Sigmoid colon (tissue), 7 donors: ENCODE measurements around the gene ECSCR. TPM values are rescaled to one million over a fixed set of nuclear protein-coding genes. Genes with fewer than 3 reads are reported as not detected.
A peak's percentile ranks its signal among the peaks of the same experiment; 100 is the strongest.

Source experiments
- DNase-seq: peaks from one replicate; pipeline ENCODE4 v3.0.0-alpha.2; 2019
- H3K27ac ChIP-seq, 4 donors: fragments of 200-600 bp; sonication (generic); one replicate each; pipeline ENCODE4 v1.5.1; 2016 to 2019; ENCODE audit warnings: mild to moderate bottlenecking in 1 of 4
- H3K27me3 ChIP-seq, 3 donors: fragments of 200-600 bp; sonication (generic); one replicate each; pipeline ENCODE4 v1.5.1; 2019; ENCODE audit warnings: mild to moderate bottlenecking in 1 of 3
- H3K36me3 ChIP-seq, 4 donors: fragments of 200-600 bp; sonication (generic); one replicate each; pipeline ENCODE4 v1.5.1; 2016 to 2019
- H3K4me1 ChIP-seq, 4 donors: fragments of 200-600 bp; sonication (generic); one replicate each; pipeline ENCODE4 v1.5.1; 2017 to 2019
- H3K4me3 ChIP-seq, 4 donors: fragments of 200-600 bp; sonication (generic); one replicate each; pipeline ENCODE4 v1.5.1; 2017 to 2019; ENCODE audit warnings: mild to moderate bottlenecking in 2 of 4, moderate library complexity in 1 of 4
- H3K9me3 ChIP-seq, 4 donors: fragments of 200-600 bp in 3 of 4; sonication (generic) in 3 of 4; one replicate each; pipeline versions ENCODE4 v1.5.1 to v1.6.1; 2013 to 2019
- CTCF ChIP-seq, 4 experiments: fragments of 450-650 bp in 3 of 4; fragments of 200-600 bp in 1 of 4; IDR thresholded peaks; one replicate each; pipeline ENCODE4 v1.5.1; 2016 to 2019; ENCODE audit warnings: antibody characterized with exemption in 4 of 4, mild to moderate bottlenecking in 3 of 4, moderate library complexity in 2 of 4
- EP300 ChIP-seq, 4 donors: sonication (generic); formaldehyde crosslinking; IDR thresholded peaks; one replicate each; pipeline ENCODE4 v1.6.1; 2017; ENCODE audit warnings: antibody characterized with exemption in 4 of 4
- POLR2A ChIP-seq, 2 donors: fragments of 450-650 bp; IDR thresholded peaks; one replicate each; pipeline ENCODE4 v1.6.1; 2016; ENCODE audit warnings: antibody characterized with exemption in 2 of 2, mild to moderate bottlenecking in 2 of 2, moderate library complexity in 2 of 2
- POLR2AphosphoS5 ChIP-seq, 4 donors: sonication (generic); formaldehyde crosslinking; IDR thresholded peaks; one replicate each; pipeline ENCODE4 v1.6.1; 2017; ENCODE audit warnings: antibody characterized with exemption in 4 of 4
- WGBS, 2 donors: extraction: QIAGEN DNeasy Blood & Tissue Kit; methylation state at CpG; one replicate each; pipeline ENCODE4 v1.1.7; 2013; 5-methylcytosine and 5-hydroxymethylcytosine counted together
- intact Hi-C: fragments of 100-400 bp; cut with DNase I; formaldehyde crosslinking; loops from one replicate; pipeline ENCODE4 v1.15.1; 2023
- polyA plus RNA-seq, 3 donors: library from polyadenylated mRNA; stranded (reverse); fragments of 200-250 nt; gene quantifications; one replicate each; pipeline ENCODE4 v1.2.3, GENCODE V29; 2013
- total RNA-seq, 4 donors: library from RNA; depleted of rRNA; stranded (reverse); fragments of >200 nt; gene quantifications; one replicate each; pipeline ENCODE4 v1.1.0, GENCODE V29; 2016
- donor health status: healthy with polysubstance abuse.
- donor health status: Bipolar disorder and iron deficiency.
- donor health status: healthy.

ECSCR gene
- total and polyA plus RNA-seq, 7 donors: 2.5 to 16.6 (median 13.7) TPM

GRCh38 chr5:139422307-139422893 is 40.1 kb downstream of the ECSCR start:
- H3K27ac ChIP-seq: no peak overlapping the region
- H3K4me1 ChIP-seq: peaks cover 0 to 10% (median 8%) of the 10 kb centered on the region in 4 donors
- no peaks in the 10 kb centered on the region for H3K9me3 ChIP-seq
- 39 to 45% methylated on average over 5 of the region's 5 CpGs for WGBS, 2 donors
- no peak for TF ChIP-seq POLR2AphosphoS5 (IDR thresholded peaks at IDR 0.05)
- peak; percentile 59 to 82 (median 68) for TF ChIP-seq CTCF (IDR thresholded peaks at IDR 0.05)
- H3K27me3 ChIP-seq: no peaks in the 10 kb centered on the region
- intact Hi-C loops: loop anchor here (1.0 to 10.0 kb wide), 4 partner anchors 96 to 345 kb away; partner anchors contain the start of gene UBE2D2
- no peak for DNase-seq
- H3K36me3 ChIP-seq: peaks cover 0 to 78% (median 7%) of the 10 kb centered on the region in 4 donors
- H3K4me3 ChIP-seq: no peak overlapping the region

GRCh38 chr5:139419226-139420192 is 43.0 kb downstream of the ECSCR start:
- Histone ChIP-seq H3K4me3 (no peak overlapping the region), H3K36me3 (peaks cover 0 to 49% (median 3%) of the 10 kb centered on the region in 4 donors), H3K9me3 (no peaks in the 10 kb centered on the region), H3K27me3 (no peaks in the 10 kb centered on the region), H3K27ac (peak overlapping the region in 1 of 4 donors; percentile 78), H3K4me1 (peaks cover 0 to 39% (median 36%) of the 10 kb centered on the region in 4 donors)
- intact Hi-C loops: loop anchor here (5.0 to 10.0 kb wide), 3 partner anchors 143 to 348 kb away; partner anchors contain the start of gene UBE2D2
- no peak for TF ChIP-seq POLR2A (IDR thresholded peaks at IDR 0.05)
- 24 to 66% methylated on average over 9 of the region's 9 CpGs for whole genome bisulfite sequencing, 2 donors
- no peak for DNase-seq

GRCh38 chr5:139418793-139419192 is 43.8 kb downstream of the ECSCR start:
- H3K27ac ChIP-seq: peak overlapping the region in 1 of 4 donors; percentile 78

GRCh38 chr5:139417214-139417613 is 45.3 kb downstream of the ECSCR start:
- DNase-seq: peak; percentile 84
- Histone ChIP-seq H3K36me3 (peaks cover 0 to 33% (median 3%) of the 10 kb centered on the region in 4 donors), H3K27ac (peak overlapping the region in 3 of 4 donors; percentile 46 to 78 (median 65)), H3K9me3 (no peaks in the 10 kb centered on the region), H3K27me3 (no peaks in the 10 kb centered on the region), H3K4me1 (peaks cover 0 to 42% (median 37%) of the 10 kb centered on the region in 4 donors), H3K4me3 (no peak overlapping the region)
- 55 to 60% methylated on average over 4 of the region's 4 CpGs for WGBS, 2 donors
- TF ChIP-seq POLR2AphosphoS5 (IDR thresholded peaks at IDR 0.05) (peak; percentile 50 to 78 (median 70)), CTCF (IDR thresholded peaks at IDR 0.05) (no peak), EP300 (IDR thresholded peaks at IDR 0.05) (peak in 3 of 4 donors; percentile 24 to 55 (median 37)), POLR2A (IDR thresholded peaks at IDR 0.05) (no peak)
- intact Hi-C loops: no loop called here

More at GRCh38 chr5:139418793-139419192, 43.8 kb downstream of the ECSCR start:
- TF ChIP-seq EP300 (IDR thresholded peaks at IDR 0.05) (no peak), POLR2AphosphoS5 (IDR thresholded peaks at IDR 0.05) (no peak), CTCF (IDR thresholded peaks at IDR 0.05) (no peak), POLR2A (IDR thresholded peaks at IDR 0.05) (no peak)
- Histone ChIP-seq H3K27me3 (no peaks in the 10 kb centered on the region), H3K4me1 (peaks cover 0 to 42% (median 37%) of the 10 kb centered on the region in 4 donors), H3K36me3 (peaks cover 0 to 42% (median 3%) of the 10 kb centered on the region in 4 donors), H3K9me3 (no peaks in the 10 kb centered on the region), H3K4me3 (no peak overlapping the region)
- DNase-seq: no peak
- 41 to 84% methylated on average over 1 of the region's 1 CpG for WGBS, 2 donors
- intact Hi-C loops: no loop called here

GRCh38 chr5:139416651-139417050 is 45.9 kb downstream of the ECSCR start:
- 26 to 61% methylated on average over 9 of the region's 9 CpGs for WGBS, 2 donors
- no peak for DNase-seq
- peaks cover 0 to 33% (median 3%) of the 10 kb centered on the region in 4 donors for H3K36me3 ChIP-seq
- H3K9me3 ChIP-seq: no peaks in the 10 kb centered on the region
- no peak overlapping the region for H3K4me3 ChIP-seq
- peak overlapping the region in 3 of 4 donors; percentile 46 to 78 (median 65) for H3K27ac ChIP-seq
- TF ChIP-seq POLR2A (IDR thresholded peaks at IDR 0.05): no peak
- no peak for TF ChIP-seq POLR2AphosphoS5 (IDR thresholded peaks at IDR 0.05)
- no peak for TF ChIP-seq CTCF (IDR thresholded peaks at IDR 0.05)
- TF ChIP-seq EP300 (IDR thresholded peaks at IDR 0.05): no peak
- H3K4me1 ChIP-seq: peaks cover 0 to 47% (median 41%) of the 10 kb centered on the region in 4 donors
- intact Hi-C loops: no loop called here
- no peaks in the 10 kb centered on the region for H3K27me3 ChIP-seq
